NCI-H345 (cell line): ENCODE results near the gene CHAMP1.
"Not testable (repeated sequence)": the region's sequence is repeated elsewhere in the genome, so short reads cannot be mapped to it uniquely, and the experiment has no call there.

ENCODE experiments used
- DNase-seq: peaks from one replicate; lab custom pipeline; 2025; lab: John Stamatoyannopoulos, UW

CHAMP1 gene

DNA sequence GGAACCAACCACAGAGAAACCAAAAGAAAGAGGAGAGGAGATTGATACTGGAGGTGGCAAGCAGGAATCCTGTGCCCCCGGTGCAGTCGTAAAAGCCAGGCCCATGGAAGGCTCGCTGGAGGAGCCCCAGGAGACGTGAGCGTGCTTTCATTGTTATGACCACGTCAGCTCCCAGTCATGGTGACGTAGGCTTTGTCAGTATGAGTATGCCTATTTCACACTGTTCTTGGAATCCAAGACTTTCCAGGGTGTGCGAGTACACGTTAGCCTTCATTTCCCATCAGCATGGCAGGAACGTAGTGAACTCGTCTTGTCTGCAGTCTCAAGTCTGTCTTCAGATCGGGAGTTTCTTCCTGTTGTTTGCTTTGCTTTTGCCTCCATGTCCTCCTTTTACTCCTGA lies 15.4 kb upstream of the CHAMP1 start:
- no peak for DNase-seq

DNA sequence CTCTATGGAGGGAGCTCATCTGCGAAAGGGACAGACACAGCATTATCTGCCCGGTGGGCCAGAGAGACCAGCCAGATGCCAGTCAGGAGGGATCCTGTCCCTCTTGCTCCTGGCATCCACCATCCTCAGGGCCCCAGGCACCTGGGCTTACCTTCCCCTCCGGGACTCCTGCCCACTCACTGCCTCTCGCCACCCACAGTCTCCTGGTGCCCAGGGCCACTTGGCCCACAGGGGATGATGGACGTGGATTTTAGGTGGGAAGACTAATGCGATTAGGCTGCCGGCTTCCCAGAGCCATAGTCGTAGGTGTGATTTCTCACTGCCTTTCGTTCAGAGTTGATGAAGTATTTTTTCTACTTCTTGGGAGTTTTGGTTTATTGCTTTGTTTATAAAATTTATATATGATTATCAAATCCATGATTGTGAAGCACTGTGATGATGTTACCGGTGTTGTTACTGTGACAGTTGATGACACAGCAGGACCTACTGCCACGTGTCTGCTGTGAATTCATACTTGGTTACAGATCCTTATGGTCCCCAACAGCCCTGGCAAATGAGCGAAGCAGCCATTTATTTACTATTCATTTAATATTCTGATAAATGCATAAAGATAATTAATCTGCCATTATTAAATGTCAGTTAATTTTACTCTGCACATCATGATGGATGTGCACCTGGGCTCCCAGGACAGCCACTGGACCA lies 14.5 kb upstream of the CHAMP1 start:
- DNase-seq: no peak

DNA sequence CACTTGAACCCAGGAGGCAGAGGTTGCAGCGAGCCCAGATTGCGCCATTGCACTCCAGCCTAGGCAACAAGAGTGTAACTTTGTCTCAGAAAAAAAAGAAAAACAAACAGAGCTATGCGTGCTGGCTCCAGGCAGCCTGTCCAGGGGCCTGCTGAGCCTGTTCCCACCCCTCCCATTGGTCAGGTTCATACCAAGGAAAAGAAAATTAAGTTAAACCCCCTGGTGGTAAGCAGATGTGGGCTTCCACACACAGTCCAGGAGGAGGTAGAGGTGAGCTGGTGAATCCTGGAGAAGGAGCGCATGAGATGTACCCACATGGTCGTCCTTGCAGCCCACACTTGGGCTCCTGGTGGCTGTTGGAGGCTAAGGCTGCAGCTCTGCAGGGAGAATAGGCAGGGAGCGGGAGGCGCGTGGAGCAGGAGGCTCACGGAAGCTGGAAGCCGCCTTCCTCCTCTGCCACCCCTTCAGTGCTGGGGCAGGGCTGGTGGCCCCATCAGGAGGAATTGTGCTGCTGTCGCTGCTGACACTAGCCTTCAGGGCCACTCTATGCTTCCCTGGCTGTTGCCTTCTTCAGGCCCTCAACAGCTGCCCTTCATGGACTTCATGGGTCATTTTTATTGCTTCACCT lies 10.5 kb upstream of the CHAMP1 start:
- DNase-seq: no peak

DNA sequence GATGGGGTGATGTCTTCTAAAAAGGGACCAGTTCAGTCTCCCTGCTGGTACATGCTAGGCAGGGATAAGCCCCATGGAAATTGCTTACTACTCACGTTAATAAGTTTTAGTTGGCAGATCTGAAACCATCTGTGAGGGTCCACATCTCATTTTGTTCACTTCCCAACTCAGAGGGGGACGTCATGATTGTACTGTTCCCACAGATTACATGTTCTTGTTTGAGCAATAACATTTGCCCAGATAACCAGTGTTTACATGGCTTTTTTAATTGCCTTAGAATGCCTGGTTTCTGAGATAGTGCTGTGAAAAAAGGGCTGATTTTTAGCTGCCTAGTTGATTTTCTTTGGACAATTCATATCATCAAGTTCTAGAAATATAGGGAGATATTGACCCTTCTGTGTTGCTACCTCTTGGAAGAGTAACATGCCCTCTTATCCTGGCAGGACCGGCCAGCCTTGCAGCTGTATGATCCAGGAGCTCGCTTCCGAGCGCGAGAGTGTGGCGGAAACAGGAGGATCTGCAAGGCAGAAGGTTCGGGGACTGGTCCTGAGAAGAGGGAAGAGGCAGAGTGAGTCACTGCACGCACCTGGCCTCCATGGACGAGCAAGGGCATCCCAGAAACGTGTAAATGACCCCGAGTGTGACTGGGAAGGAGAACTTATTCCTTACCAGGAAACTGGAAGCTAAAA lies 9.8 kb upstream of the CHAMP1 start:
- DNase-seq: no peak

DNA sequence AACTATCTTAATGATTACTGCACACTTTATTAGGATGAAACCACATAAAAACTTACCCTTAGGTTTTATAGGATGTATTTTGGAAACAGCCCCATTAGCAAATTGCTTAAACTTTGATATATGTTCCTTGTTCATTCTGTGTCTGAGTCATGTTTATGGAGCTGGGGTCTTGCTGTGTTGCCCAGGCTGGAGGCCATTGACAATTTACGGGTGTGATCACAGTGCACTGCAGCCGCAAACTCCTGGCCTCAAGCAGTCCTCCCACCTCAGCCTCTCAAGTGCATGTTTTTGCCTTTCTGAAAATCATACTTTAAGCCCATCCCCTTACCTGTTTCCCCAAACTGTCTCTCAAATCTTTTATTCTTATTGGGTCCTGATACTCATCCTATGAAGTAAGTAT lies 5.2 kb upstream of the CHAMP1 start:
- no peak for DNase-seq

DNA sequence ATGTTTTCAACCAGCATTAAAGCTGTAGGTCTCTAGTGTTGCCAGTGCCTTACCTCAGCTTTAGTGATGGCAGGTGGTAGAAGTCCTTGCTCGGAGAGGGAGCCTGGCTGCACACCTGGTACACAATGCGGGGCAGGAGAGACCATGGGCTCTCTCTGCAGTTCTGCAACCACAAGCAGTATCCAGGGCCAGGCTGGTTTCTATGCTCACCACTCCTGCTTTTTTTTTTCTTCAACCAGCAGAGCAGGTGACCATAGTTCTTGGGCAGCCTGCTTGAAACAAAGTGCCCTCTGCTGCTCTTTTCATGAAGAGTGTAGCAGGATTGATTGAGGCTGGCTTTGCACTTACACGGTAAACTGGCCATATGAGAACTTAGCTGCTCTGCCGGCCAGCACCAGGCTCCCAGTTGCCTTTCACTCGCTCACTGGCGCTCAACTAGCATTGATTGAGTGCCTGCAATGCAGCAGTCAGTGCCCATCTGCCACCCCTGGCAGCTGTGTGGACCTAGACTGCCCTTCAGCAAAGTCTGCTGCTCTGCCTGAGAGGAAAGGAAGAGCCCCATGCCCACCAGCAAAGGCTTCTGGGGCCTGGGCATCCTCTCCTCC lies 4.4 kb upstream of the CHAMP1 start:
- no peak for DNase-seq

DNA sequence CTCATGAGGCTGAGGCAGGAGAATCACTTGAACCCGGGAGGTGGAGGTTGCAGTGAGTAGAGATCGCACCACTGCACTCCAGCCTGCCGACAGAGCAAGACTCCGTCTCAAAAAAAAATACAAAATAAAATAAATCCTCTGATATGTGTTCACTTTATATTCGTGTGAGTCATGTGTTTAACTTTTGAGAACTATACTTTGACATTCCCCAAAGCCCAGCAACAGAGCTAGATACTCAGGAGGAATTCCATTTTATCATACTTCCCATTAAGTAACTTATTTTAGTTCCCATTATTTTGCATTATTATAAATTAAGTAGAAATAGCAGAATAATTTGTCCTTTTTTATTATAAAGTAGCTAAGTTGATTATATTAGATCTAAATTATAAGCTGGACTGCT lies 3.3 kb upstream of the CHAMP1 start:
- DNase-seq: no peak

DNA sequence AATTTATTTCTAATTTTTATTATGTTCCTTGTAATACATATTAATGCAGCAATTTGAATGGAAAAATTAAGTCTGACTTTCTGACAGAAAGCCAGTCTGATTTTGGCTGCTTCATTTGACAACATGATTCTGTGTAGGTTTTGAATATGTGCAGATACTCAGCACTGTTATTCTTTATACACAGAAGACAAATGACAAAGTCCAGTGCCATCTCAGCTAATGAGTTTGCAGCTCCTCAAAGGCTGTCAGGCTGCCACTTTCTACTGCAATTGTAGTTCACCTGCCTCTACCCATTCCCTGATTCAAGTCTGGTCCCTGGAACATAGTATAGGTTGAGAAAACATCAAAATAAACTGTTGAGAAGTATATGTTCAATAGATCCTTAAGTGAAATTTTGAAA lies 2.9 kb upstream of the CHAMP1 start:
- DNase-seq: no peak

DNA sequence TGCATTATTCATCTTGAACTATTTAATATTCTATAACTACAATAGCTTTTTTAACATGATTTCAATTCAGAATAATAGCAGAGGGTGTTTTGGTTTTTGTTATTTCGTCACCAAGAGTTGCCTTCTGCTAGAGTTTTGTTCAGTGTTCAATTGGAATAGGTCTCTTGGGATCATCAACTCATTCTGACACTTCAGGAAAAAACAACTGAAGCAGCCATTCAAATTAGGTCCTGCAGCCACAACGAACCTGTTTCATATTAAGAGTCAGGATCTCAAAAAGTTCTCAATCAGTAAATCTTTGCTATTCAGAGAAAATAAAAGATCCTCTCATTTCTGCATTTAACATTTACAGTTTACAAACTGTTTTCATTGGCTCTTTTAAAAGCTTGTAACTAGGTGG lies 2.4 kb upstream of the CHAMP1 start:
- DNase-seq: no peak

DNA sequence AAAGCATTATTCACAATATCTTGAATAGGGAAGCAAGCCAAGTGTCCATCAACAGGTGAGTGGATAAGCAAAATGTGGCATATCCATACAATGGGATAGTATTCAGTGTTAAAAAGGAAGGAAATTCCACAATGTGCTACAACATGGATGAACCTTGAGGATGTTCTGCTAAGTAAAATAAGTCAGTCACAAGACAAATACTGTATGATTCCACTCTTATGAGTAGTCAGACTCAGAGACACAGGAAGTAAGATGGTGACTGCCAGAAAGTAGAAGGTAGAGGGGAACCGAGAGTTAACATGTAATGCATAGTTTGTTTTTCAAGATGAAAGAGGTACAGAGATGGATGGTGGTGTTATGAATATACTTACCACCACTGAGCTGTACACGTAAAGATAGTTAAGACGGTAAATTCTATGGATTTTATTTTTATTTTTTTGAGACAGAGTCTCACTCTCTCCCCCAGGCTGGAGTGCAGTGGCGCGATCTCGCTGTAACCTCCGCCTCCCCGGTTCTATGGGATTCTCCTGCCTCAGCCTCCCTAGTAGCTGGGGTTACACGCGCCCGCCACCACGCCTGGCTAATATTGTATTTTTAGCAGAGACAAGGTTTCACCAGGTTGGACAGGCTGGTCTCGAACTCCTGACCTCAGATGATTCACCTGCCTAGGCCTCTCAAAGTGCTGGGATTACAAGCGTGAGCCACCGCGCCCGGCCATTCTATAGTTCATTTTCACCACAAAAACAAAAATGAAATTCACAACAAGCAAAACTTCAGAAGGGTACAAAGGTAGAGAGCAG lies 1.0 kb upstream of the CHAMP1 start:
- DNase-seq: no peak

DNA sequence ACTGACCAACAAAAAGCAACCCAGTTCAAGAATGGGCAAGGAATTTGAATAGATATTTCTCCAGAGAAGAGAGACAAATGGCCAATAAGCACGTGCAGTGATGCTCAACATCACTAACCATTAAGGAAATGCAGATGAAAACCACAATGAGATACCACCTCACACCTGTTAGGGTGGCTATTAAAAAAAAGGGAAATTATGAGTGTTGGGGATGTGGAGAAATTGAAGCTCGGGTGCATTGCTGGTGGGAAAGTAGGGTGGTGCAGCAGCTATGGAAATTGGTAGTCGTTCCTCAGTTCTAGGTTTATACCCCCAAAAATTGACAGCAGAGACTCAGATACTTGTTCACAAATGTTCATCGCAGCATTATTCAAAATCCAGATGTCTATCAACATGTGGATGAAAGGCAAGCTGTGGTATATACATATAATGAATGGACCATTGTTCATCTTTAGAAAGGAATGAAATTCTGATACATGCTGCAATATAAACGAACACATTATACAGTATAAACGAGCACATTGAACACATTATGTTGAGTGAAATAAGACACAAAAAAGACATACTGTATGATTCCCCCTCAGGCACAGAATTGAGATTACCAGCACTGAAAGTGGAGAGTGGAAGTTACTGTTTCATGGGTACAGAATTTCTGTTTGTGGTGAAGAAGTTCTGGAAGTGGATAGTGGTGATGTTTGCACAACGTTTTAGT lies 927 bp downstream of the CHAMP1 start:
- no peak for DNase-seq

DNA sequence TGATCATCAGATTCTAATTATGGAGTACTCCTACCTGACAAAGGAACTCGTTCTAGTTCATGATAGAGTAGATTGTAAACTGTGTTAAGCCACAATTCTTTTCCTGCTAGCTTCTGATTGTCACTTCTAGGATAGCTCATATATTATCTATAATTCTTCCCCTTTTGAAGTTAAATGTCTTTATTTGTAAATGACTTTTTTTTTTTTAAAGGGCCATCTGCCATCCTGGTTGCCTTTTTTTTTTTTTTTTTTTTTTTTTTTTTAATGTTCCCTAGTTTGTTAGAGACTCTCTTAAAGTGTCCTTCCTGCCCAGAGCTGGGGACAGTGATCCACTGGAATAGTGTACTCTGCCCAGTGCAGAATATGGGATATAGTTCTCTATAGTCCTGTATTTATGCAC lies 4.3 kb downstream of the CHAMP1 start:
- DNase-seq: no peak

DNA sequence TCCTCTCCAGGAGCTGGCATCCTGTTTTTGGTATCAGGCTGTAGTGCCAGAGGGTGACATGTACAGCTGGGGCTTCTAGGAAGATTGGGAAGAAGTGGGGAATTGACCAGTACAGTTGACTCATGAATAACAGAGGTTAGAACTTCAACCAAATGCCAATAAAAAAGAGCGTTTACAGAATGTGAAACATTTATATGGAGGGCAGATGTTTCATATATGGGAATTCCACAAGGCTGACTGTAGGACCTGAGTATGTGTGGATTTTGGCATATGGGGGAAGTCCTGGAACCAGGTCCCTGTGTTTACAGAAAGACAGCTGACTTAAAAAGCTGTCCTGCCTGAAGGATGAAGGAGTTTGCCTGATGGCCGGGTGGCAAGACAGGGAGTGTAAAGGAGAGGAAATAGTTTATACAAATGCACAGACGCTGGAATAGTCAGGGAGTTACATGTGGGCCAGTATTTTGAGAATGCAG lies 5.2 kb downstream of the CHAMP1 start:
- DNase-seq: no peak

DNA sequence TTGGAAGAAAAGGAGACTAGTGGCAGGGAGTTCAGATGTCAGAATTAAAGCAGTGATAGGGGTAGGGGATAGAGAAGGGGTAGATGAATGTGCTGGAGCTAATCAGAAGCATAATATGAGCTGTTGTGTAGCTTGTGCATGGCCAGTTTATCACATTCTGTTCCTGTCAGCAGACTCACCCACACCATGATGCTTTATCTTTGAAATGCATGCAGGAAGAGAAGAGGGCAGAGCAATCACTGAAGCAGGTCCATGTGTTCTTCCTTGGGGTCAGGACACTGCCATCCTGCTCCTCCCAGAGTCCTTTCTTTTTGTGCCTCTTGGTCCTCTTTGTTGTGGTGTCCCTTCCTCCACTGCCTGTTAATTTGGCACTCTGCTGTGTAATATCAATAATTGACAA lies 5.8 kb downstream of the CHAMP1 start:
- no peak for DNase-seq

DNA sequence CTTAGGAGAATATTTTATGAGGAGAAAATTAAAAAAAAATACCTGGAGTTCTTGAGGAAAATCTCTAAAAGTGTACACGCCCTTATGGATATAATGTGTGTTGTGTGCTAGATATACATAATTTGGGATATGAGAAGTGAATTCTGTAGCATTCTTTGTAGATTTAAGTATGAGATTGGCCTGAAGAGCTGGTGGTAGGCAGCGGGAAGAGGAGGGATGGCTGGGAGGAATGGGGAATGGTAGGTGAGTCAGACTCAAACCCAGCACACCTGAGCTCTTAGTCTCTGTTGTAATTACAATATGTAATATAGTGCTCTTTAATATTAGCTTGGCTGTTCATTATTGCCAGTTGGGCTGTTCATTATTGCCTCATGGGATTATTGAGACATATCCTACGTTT lies 7.0 kb downstream of the CHAMP1 start:
- DNase-seq: no peak

DNA sequence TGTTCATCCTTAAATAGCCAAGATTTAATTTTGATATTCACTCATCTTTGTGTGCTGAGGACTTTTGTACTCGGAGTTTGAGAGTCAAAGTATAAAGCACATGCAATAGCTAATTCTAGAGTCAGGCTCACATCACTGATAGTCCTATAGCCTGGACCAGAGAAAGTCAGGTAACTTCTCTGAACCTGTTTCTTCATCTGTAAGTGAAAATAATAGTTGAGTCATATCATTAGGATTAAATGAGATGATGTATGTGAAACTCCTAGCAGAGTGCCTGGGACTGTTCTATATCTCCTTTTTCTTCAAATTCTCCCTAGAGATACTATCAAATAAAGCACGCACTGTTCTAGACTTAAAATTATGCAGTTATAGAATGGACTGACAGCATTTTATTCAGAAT lies 9.0 kb downstream of the CHAMP1 start:
- DNase-seq: no peak

DNA sequence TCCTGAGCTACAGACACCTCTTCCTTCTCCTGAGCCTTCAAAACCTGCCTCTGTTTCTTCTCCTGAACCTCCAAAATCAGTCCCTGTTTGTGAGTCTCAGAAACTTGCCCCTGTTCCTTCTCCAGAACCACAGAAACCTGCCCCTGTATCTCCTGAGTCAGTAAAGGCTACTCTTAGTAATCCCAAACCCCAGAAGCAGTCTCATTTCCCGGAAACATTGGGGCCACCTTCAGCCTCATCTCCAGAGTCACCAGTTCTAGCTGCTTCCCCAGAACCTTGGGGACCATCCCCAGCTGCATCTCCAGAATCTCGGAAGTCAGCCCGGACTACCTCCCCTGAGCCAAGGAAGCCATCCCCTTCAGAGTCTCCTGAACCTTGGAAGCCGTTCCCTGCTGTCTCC lies 10.0 kb downstream of the CHAMP1 start:
- DNase-seq: no peak

DNA sequence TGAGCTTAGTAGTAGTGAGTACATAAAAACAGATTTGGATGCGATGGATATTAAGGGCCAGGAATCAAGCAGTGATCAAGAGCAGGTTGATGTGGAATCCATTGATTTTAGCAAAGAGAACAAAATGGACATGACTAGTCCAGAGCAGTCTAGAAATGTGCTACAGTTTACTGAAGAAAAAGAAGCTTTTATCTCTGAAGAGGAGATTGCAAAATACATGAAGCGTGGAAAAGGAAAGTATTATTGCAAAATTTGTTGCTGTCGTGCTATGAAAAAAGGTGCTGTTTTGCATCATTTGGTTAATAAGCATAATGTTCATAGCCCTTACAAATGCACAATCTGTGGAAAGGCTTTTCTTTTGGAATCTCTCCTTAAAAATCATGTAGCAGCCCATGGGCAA lies 11.4 kb downstream of the CHAMP1 start:
- DNase-seq: no peak

DNA sequence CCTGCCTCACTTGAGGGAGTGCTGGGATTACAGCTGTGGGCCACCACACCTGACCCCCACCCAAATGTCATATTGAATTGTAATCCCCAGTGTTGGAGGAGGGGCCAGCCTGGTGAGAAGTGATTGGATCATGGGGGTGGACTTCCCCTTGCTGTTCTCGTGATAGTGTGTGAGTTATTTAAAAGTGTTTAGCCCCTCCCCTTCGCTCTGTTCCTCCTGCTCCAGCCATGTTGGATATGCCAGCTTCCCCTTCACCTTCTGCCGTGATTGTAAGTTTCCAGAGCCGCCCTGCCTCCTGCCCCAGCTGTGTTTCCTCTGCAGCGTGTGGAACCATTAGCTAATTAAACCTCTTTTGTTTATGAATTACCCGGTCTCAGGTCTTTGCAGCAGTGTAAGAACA lies 13.7 kb downstream of the CHAMP1 start:
- no peak for DNase-seq

DNA sequence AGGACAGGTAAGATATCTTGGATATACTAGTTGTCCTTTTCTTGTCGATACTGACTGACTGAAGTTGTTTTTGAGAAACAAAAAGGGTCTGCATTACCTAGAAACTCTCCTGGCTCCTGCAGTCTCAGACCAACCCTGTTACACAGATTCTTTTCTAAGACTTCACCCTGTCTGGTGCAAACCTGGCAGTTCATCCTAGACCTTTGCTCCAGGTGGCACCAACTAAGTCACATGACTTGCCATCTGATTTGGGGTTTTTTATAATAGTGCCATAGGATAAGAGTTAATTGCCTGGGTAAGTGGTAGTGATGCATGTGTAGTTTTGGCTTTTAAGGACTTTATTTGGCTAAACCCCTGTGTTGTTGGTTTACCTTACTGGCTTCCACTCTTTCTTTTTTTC lies 14.3 kb downstream of the CHAMP1 start:
- no peak for DNase-seq

DNA sequence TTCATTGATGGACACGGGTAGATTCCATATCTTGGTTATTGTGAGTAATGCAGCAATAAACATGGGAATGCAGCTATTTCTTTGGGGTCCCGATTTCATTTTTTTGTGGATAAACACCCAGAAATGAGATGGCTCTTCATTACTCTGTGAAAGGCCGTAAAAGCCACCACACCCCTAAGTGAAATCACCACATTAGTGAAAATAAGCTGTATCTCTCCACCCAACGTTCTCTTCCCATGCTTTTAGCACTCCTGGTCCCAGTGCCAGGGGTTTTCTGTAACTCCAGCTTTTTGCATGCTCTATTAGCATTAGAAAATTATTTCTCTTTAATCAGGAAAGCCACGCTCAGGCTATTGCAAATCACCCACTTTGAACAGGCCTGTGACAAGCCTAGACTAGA lies 15.8 kb downstream of the CHAMP1 start:
- DNase-seq: no peak

DNA sequence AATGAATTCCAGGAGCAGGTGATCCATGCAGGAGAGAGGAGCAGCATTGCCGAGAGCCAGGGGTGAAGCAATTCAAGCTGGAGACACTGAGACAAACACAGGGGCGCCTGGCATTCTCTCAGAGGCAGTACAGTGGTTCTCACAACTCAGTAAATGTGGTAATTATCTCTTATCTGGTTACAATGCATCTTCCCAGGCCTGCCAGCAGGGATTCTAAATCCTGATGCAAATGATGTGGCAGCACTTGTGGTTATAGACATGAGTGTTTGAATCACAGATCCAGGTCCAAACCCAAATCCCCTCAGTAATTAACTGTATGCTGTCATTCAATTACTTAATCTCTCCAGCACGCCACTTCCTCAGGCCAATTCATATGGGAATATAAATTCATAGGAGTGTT lies 19.6 kb downstream of the CHAMP1 start:
- DNase-seq: not testable (repeated sequence)
